Glomerular endothelial cell (primary cell): ENCODE measurements around the gene DPEP1. TPM values are rescaled to one million over a fixed set of nuclear protein-coding genes. Genes with fewer than 3 reads are reported as not detected.

ENCODE experiments used
- DNase-seq: peaks from one replicate; pipeline ENCODE4 v3.0.0-alpha.2; 2011; ENCODE audit warnings: low read depth, low spot score; ENCODE audit errors: extremely low read depth
- total RNA-seq: library from RNA; depleted of rRNA; stranded (reverse); fragments of >200 nt; gene quantifications from 2 replicates; pipeline ENCODE4 v1.2.3, GENCODE V29; 2015

Gene DPEP1
- total RNA-seq, 1 donor from 2014 or later, result 1.8 TPM

DNA sequence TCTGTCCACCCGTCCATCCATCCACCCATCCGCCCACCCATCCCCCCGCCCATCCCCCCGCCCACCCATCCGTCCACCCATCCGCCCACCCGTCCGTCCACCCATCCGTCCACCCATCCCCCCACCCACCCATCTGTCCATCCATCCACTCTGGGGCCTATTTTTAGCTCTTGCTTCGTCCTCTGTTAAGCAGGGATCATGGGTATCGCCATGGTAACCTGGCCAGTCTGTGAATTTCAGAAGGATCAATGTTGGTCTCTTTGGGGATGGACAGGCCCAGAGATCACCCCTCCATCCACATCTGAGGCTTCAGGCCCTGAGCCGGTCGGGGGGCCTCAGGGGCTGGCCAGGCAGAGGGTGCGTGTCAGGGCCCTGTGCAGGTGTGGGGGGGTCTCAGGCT is 15.2 kb upstream of the DPEP1 start:
- DNase-seq, result no peak

DNA sequence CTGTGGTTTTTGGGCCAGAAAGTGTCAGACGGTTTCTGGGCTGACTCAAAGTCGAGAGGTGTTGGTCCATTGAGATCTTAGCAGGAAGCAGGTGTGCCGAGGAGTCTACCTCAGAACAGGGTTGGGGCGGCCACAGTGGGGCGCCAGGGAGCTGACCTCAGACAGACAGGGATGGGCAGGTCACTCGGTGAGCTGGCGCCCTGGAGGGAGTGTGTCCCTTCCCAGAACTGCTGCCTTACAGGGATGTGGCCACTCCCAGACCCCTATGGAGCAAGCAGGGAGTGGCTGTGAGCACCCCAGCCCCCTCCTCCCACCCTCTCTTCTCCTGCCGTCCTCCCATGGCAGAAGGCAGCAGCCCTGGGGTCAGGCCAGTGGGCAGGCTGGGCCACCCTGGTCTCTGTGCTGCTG is 14.0 kb upstream of the DPEP1 start:
- DNase-seq, result no peak

DNA sequence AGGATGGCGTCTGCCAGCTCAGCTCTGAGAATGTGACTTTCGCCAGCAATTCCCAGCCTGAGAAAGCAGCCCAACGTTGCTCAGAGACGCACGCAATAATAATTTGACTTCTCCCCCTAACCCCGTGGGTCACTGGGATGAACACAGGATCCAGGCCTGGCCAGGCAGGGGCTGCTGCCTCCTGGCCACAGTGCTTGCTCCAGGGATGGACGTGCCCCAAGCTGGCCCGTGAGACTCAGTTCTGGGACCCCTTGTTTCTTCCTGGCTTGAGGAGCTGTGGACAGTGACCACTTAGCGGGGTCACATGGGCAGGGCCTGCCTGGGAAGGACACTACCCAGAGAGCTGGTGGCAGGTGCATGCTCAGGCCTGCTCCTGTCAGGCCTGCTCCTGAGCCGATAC is 13.5 kb upstream of the DPEP1 start:
- DNase-seq, result no peak

DNA sequence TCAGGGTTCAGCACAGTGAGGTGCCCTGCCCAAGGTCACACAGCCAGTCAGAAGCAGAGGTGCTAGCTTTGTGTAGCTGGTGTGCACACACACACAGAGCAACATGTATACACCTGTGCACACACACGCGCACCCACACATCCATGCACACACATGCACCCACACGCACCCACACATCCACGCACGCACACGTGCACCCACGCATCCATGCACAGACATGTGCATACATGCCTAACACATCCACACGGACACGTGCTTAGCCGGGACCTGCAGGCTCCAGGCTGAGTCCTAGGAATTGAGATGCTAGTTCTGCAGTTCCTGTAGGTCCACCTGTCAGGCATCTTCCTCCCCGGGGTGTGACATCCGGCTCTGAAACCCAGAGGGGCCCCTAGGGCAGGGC is 13.0 kb upstream of the DPEP1 start:
- DNase-seq, result no peak

DNA sequence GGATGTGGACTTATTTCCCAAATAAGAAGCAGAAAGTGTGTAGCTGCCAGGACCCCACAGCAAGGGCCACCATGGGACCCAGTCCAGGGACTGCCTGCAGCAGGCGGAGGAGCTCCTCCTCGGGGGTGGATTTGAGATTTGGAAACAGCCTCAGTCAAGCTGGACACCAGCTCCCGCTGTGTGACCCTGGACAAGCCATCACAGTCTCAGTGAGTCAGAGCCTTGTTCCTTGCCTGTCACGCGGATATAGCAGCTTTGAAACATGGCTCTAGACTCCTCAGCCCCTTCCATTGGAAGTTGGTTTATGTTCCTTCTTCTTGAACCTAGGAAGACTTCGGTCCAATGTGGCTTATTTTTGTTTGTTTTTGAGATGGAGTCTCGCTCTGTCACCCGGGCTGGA is 12.5 kb upstream of the DPEP1 start:
- no peak for DNase-seq

DNA sequence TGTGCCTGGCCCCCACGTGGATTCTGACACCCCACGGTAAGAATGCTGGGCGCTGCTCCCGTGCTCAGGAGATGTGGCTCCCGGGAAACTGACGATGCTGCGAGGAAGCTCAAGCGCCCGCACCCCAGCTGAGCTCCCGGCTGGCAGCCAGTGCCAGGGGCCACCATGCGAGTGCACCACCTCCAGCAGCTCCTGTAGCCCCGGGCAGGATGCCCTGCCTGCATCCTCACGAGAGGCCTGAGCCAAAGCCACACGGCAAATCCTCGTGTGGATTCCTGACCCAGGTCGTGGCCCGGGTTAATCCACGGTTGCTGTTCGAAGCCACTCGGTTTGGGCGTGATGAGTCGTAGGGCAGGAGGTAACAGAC is 11.6 kb upstream of the DPEP1 start:
- DNase-seq, result no peak

DNA sequence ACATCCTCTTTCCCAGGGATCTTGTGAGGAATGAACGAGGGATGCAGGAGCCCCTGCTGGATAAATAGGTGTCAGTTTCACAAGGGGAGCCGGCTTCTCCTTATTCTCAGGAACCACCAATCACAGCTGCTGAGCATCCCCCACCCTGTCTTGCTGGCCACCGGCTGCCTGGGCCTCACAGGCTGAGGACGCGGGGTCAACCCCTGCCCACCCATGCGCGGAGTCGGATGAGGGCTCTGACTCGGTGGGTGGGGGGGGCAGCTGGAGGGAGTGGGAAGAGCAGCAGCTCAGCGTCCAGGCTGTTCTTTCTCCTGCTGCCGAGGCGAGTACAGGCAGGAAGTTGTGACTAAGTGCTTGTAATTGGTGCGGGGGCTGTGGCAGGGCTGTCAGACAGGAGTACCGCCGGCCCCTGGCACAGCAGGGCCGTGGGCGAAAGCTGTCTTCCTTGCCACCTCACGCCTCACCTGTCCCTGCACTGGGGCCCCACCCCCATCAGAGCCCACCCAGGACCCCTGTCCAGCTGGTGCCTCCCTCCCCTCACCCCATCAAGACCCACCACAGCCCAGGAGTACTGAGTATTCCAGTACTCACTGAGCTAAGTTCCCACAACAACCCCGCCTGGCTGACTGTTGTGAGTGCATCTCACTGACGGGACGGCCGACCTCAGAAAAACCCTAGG is 11.0 kb upstream of the DPEP1 start:
- no peak for DNase-seq

DNA sequence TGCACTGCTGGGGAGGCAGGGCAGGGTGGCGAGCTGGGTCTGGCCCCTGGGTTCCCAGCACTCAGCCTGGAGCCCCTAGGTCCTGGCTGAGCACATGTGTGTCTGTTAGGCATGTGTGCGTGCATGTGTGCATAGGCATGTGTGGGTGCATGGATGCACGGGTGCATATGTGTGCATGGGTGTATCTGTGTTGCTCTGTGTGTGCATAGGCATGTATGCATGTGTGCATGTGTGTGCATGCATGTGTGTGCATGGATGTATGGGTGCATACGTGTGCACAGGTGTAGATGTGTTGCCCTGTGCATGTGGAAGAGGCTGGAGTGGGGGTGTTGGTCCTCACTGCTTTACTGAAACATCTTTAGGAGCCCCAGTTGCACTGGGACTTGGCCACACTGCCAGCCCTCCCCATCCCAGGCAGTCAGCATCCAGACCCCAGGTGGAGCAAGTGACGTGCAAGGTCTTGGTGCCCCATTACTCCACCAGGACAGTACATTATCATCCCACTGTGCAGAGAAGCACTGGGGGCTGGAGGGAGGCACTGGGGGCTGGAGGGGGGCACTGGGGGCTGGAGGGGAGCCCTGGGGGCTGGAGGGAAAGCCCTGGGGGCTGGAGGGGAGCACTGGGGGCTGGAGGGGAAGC is 10.4 kb upstream of the DPEP1 start:
- DNase-seq, result no peak

DNA sequence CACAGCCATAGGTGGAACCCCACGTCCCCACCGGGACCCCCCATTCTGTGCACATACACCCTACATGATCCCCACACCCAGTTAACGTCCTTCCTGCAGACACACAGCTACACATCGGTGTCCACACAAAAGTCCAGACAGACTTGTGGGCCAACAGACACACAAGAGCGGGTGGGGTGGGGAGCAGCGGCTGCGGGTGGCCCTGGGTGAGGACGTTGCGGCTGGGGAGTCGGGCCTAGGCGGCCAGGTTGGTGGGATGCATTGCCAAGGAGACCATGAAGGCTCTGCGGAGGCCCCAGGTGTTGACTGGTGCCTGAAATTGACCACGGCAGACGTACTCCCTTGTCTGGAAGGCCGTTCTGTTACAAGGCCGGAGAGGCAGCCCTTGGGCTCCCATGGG is 8.7 kb upstream of the DPEP1 start:
- DNase-seq, result no peak

DNA sequence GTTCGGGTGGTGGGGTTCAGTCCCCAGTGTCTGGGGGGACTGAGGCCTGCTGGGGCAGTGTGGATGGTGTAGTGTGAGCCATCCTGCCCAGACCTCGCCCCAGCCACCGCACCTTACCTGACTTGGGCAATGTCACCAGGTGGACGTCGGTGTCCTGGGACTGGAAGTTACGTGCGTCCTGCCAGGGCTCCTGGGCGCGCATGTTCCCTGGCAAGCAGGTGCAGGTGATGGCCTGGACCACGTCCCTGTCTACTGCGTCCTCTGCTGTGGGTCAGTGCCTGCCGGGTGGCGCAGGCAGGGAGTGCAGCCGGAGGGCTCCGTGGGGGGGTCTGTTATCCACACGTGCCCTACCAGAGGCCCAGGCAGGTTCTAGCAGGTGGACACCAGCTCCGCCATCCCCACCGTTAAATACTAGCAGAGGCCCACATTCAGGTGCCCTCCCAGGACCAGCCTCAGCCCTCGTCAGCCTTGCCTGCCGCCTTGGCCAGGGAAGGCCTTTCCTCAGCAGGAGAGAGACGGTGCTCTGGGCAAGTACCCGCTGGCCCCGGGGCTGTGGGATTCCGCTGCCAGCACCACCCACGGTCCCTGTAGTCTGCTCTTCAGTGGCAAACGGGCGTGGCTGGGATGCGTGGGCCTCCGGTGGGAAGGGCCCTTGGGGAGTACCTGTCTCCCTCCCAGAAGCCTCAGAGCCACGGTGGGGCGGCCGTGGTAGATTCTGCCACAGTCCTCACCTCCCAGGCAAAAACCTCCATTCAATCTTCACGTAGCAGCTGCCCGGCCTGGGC is 8.1 kb upstream of the DPEP1 start:
- no peak for DNase-seq

DNA sequence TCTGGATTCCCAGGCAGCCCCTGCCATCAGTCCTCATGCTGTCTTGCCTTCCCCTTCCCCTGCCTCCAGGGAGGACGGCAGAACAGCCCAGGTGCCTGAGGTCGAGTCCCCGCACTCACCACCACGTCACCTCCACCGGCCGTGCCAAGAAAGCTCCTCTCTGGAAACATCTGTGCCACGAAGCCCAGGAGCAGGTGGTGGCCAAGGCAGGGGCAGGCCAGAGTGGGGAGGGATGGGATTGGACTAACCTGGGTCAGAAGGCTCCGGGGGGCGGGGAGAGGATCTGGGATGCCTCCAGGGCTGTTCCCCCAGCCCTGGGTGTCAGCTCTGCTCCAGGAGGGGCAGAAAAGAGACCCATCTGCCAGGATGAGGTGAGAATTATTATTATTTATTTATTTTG is 7.4 kb upstream of the DPEP1 start:
- no peak for DNase-seq

DNA sequence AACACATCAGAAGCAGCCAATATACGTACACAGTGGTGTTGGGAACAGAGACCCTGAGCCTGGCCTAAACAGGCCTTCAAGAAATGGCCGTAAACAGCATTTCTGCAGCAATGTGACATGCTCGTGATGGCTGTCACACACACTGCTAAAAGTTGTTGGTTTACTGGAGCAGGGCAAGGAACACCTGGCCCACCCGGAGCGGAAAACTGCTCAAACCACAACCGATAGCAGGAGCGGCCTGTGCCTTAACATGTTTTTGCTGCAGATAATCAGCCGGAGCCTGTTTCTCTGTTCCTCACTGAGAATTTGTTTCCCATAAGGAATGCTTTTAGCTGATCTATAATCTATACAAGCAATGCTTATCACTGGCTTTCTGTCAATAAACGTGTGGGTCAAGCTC is 6.0 kb upstream of the DPEP1 start:
- DNase-seq, result no peak

DNA sequence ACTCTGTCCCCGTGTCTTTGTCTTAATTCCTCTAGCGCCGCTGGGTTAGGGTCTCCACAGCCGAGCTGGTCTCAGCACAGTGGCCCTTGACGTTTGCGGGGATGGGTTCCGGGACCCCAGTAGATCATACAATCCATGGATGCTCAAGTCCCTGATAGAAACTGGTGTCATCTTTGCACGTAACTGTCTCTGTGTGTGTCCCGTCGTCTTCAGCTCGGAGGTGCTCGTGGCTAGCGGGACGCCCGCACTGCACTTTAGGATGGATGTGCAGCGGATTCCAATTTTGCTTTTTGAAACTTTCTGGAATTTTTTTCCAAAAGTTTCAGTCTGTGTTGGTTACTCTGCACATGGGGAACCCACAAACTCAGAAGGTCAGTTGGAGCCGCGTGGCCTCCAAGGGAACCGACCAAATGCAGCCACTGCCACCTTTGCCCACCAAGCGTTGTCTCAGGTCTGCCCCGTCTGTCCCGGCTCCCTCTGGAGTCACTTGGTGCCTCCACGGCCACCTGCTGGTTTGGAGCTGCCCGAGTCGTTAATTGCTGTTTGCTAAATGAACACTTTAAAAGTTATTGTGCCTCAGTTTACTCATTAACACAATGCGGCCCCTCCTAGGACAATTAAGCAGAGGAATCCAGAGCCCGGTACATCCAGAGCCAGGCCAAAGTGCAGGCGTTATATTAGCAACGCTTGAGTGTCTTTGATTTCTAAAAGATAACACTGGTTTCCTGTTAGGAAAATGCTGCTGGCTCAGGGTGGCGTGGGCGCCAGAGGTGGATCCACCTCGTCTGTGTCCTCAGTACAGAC is 5.3 kb upstream of the DPEP1 start:
- DNase-seq, result no peak

DNA sequence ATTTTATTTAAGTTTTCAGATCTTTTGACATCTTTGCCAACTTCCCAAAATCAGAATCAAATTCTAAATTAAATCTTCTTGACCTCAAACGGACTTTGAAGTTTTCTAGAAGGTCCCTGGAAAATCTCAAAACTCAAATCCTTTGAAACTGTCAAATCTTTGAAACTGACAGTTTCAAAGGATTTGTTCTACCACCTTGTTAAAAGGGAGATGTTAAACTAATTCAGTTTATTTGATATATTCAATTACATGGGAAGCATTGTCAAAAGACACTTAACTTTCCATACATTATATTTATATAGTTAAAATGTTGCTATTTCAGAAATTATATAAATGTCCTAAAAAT is 3.4 kb upstream of the DPEP1 start:
- DNase-seq, result no peak

DNA sequence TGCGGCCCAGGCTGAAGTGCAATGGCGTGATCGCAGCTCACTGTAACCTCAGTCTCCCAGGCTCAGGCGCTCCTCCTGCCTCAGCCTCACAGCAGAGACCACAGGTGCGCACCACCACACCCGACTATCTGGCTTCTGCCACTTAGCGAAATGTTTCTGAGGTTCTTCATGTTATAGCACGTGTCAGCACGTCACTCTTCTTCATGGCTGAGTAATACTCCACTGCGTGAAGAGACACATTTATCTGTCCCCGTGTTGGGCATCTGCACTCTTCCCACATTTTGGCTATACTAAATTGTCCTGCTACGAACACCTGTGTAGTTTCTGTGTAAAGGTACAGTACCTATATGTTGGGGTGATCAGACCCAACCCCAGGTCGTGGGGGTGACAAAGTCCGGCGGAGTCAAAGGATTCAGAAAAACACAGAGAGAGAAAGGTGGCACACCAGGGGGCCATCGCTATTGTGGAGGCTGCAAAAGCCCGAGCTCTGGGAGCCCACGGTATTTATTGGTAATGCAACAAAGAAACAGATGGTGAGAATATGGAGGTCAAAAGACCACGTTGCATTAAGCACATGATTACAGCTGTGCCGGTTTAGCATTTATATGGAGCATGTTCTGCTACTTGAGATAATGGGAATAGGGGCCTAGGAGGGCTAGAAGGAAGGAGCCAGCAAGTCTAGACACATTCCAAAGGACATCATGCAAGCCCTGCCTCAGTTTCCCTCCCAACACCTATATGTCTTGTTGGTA is 851 bp upstream of the DPEP1 start:
- no peak for DNase-seq

DNA sequence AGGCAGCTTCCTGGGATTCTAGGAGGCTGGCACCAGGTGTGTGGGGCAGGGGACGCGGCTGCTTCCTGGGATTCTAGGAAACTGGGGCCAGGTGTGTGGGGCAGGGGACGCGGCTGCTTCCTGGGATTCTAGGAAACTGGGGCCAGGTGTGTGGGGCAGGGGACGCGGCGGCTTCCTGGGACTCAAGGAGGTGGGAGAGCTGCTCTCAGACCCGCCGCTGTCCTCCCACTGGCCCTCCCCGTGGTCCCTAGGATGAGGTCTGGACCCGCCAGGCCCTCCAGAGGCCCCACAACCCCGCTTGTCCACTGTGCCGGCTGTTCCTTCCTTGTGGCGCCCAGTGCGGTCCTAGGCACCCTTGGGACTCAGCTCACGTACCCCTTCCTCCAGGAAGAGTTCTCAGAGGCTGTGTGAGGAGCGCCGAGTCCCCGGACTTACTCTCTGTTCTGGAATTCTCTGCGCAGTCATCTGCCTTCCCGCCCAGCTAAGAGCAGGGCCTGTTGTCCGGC is 565 bp downstream of the DPEP1 start:
- no peak for DNase-seq

DNA sequence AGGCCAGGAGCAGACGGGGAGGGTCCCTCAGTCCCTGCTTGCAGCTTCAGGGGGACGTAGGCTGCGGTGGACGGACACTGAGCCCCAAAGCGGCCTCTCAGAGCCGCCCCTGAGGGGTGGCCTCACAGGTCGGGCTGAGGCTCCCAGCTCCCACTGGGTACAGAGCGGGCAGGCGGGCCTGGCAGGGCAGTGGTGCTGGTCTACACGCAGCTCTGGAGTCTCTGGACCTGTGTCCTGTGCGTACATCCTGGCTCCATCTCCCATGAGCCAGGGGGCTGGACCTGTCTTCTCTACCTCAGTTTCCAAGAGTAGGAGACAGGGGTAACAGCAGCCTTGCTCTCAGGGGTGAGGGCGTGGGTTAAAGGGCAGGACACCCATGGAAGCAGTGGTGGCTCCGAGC is 1.7 kb downstream of the DPEP1 start:
- DNase-seq, result no peak

DNA sequence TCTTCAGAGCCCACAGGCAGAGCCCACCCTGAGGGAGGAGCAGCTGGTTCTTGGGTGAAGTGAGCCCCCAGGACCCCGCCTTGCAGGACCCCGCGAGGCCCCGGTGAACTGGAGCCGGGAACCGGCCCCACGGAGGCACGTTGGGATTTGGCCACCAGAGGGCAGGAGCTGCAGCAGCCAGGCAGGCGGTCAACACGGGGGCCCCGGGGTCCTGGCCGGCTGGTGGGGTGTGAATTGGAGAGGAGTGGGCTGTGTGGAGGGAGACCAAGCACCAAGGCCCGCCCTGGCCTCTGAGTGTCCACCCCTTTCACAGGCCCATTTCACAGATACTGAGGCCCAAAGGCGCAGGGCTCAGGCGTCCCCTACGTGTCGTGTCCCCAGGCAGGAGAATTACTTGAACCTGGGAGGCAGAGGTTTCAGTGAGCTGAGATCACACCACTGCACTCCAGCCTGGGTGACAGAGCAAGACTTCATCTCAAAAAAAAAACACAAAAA is 2.2 kb downstream of the DPEP1 start:
- no peak for DNase-seq

DNA sequence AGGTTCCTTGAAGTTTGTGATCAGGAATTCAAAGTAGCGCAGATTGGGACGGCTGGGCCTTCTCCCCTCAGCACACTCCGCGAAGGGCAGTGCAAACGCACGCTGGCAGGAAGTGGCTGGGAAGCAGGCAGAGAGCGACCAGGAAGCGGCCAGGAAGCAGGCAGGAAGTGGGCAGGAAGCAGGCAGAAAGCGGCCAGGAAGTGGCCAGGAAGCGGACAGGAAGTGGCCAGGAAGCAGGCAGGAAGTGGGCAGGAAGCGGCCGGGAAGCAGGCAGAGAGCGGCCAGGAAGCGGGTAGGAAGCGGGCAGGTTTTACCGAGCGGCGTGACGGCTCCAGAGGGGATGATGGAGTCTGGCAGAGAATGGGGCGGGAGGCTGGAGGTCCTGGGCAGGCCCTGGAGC is 3.2 kb downstream of the DPEP1 start:
- DNase-seq, result no peak

DNA sequence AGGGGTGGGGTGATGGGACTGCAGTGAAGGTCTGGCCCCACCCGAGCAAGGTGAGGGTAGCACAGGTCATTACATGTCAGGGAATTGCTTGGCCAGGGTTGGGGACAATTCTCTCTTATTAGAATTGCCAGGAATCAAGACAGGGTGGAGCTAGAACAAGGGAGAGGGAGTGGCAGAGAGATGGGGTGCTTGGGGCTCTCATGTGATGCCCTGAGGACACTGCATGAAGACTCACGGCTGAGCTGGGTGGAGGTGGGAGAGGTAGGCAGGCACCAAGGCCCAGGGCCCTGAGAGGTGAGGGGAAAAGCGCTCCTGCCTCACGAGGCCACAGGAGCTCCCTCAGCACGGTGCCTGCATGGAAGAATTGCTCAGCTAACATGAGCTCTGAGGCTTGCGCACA is 3.6 kb downstream of the DPEP1 start:
- no peak for DNase-seq
